ENCODE results near the gene DGKB.

Gene DGKB

GRCh38 chr7:14822481-14822854 lies 80.1 kb downstream of the DGKB start:
- TF ChIP-seq GATA2 (IDR thresholded peaks at IDR 0.05; ENCODE audit: low read depth, low read length): no peak
- TF ChIP-seq GATA3 (IDR thresholded peaks at IDR 0.05; ENCODE audit: low read depth, low read length): no peak

GRCh38 chr7:14821757-14822480 lies 80.6 kb downstream of the DGKB start:
- TF ChIP-seq GATA3 (IDR thresholded peaks at IDR 0.05; ENCODE audit: low read depth, low read length): no peak
- no peak for TF ChIP-seq GATA2 (IDR thresholded peaks at IDR 0.05; ENCODE audit: low read depth, low read length)

- TF ChIP-seq GATA2 (IDR thresholded peaks at IDR 0.05; ENCODE audit: low read depth, low read length) (no peak), GATA3 (IDR thresholded peaks at IDR 0.05; ENCODE audit: low read depth, low read length) (no peak)
Observed at GRCh38 chr7:14818871-14819270, 83.7 kb downstream of the DGKB start.

GRCh38 chr7:14817829-14818614 lies 84.5 kb downstream of the DGKB start:
- TF ChIP-seq GATA2 (IDR thresholded peaks at IDR 0.05; ENCODE audit: low read depth, low read length) (no peak), GATA3 (IDR thresholded peaks at IDR 0.05; ENCODE audit: low read depth, low read length) (no peak)

GRCh38 chr7:14807507-14807906 lies 95.0 kb downstream of the DGKB start:
- TF ChIP-seq GATA3 (IDR thresholded peaks at IDR 0.05; ENCODE audit: low read depth, low read length) (no peak), GATA2 (IDR thresholded peaks at IDR 0.05; ENCODE audit: low read depth, low read length) (no peak)

GRCh38 chr7:14806891-14807290 lies 95.7 kb downstream of the DGKB start:
- TF ChIP-seq GATA3 (IDR thresholded peaks at IDR 0.05; ENCODE audit: low read depth, low read length): no peak
- TF ChIP-seq GATA2 (IDR thresholded peaks at IDR 0.05; ENCODE audit: low read depth, low read length): no peak

GRCh38 chr7:14805105-14805719 lies 97.3 kb downstream of the DGKB start:
- no peak for TF ChIP-seq GATA2 (IDR thresholded peaks at IDR 0.05; ENCODE audit: low read depth, low read length)
- TF ChIP-seq GATA3 (IDR thresholded peaks at IDR 0.05; ENCODE audit: low read depth, low read length): no peak

- TF ChIP-seq GATA3 (IDR thresholded peaks at IDR 0.05; ENCODE audit: low read depth, low read length) (no peak), GATA2 (IDR thresholded peaks at IDR 0.05; ENCODE audit: low read depth, low read length) (no peak)
Observed at GRCh38 chr7:14800664-14801063, 101.9 kb downstream of the DGKB start.

- TF ChIP-seq GATA2 (IDR thresholded peaks at IDR 0.05; ENCODE audit: low read depth, low read length): no peak
- TF ChIP-seq GATA3 (IDR thresholded peaks at IDR 0.05; ENCODE audit: low read depth, low read length): no peak
Observed at GRCh38 chr7:14793151-14793550, 109.4 kb downstream of the DGKB start.

- no peak for TF ChIP-seq GATA2 (IDR thresholded peaks at IDR 0.05; ENCODE audit: low read depth, low read length)
- no peak for TF ChIP-seq GATA3 (IDR thresholded peaks at IDR 0.05; ENCODE audit: low read depth, low read length)
Observed at GRCh38 chr7:14787551-14787950, 115.0 kb downstream of the DGKB start.

- TF ChIP-seq GATA3 (IDR thresholded peaks at IDR 0.05; ENCODE audit: low read depth, low read length): no peak
- no peak for TF ChIP-seq GATA2 (IDR thresholded peaks at IDR 0.05; ENCODE audit: low read depth, low read length)
Observed at GRCh38 chr7:14786314-14786895, 116.1 kb downstream of the DGKB start.

GRCh38 chr7:14777806-14778205 lies 124.7 kb downstream of the DGKB start:
- TF ChIP-seq GATA2 (IDR thresholded peaks at IDR 0.05; ENCODE audit: low read depth, low read length) (no peak), GATA3 (IDR thresholded peaks at IDR 0.05; ENCODE audit: low read depth, low read length) (no peak)

GRCh38 chr7:14776266-14776665 lies 126.3 kb downstream of the DGKB start:
- TF ChIP-seq GATA3 (IDR thresholded peaks at IDR 0.05; ENCODE audit: low read depth, low read length): no peak

- TF ChIP-seq GATA2 (IDR thresholded peaks at IDR 0.05; ENCODE audit: low read depth, low read length) (no peak), GATA3 (IDR thresholded peaks at IDR 0.05; ENCODE audit: low read depth, low read length) (no peak)
Observed at GRCh38 chr7:14773729-14774271, 128.8 kb downstream of the DGKB start.
